ENCODE results near the gene VAV3. TPM values are rescaled to one million over a fixed set of nuclear protein-coding genes. Genes with fewer than 3 reads are reported as not detected.

The VAV3 gene
- total and polyA plus RNA-seq, 2 experiments from 2014 or later: under 0.01 to 0.24 TPM

GRCh38 chr1:107529511-107530149 is 435.4 kb downstream of the VAV3 start:
- Histone ChIP-seq H3K36me3 (ENCODE audit: low read depth) (no peaks in the 10 kb centered on the region), H3K9ac (0 out of 2 replicates have a peak overlapping the region, but pooled peaks have one; percentile 12), H3K4me2 (ENCODE audit: unreplicated experiment) (no peak overlapping the region), H2AFZ (no peak overlapping the region), H3K27me3 (replicated peaks; ENCODE audit: insufficient read depth) (no peaks in the 10 kb centered on the region), H3K9me2 (ENCODE audit: insufficient read depth) (no peaks in the 10 kb centered on the region), H3F3A (ENCODE audit: insufficient read depth) (peaks cover 14% of the 10 kb centered on the region; the same call in 1 of the 2 replicates), H3K4me3 (no peak overlapping the region), H4K20me1 (ENCODE audit: insufficient read depth) (no peaks in the 10 kb centered on the region), H3K79me2 (ENCODE audit: insufficient read depth) (no peaks in the 10 kb centered on the region), H3K27ac (peak overlapping the region; percentile 67), H3K4me1 (ENCODE audit: insufficient read depth) (peaks cover 32% of the 10 kb centered on the region), H3K9me3 (ENCODE audit: low read depth) (no peaks in the 10 kb centered on the region)
- WGBS, 2 experiments (ENCODE audit: low coverage in 1 of 2, low lambda C conversion rate in 2 of 2, missing lambda C conversion rate in 2 of 2): 12 to 18% methylated on average over 6 of the region's 6 CpGs
- DNase-seq: peak; percentile 78
- in situ Hi-C loops (cut with MboI): loop anchor here (25.0 kb wide), 1 partner anchor 208 kb away; no protein-coding TSS in a partner anchor
- TF ChIP-seq EZH2 (IDR thresholded peaks at IDR 0.05; ENCODE audit: insufficient read depth, poor library complexity, severe bottlenecking): no peak
- TF ChIP-seq EZH2phosphoT487 (IDR thresholded peaks at IDR 0.05; ENCODE audit: insufficient read depth, low read depth): no peak

GRCh38 chr1:107526524-107527198 is 438.3 kb downstream of the VAV3 start:
- in situ Hi-C loops (cut with MboI): loop anchor here (25.0 kb wide), 1 partner anchor 211 kb away; no protein-coding TSS in a partner anchor
- Histone ChIP-seq H2AFZ (no peak overlapping the region), H3K9me3 (ENCODE audit: low read depth) (no peaks in the 10 kb centered on the region), H3K9ac (no peak overlapping the region), H3K9me2 (ENCODE audit: insufficient read depth) (no peaks in the 10 kb centered on the region), H3K4me3 (no peak overlapping the region), H3K4me1 (ENCODE audit: insufficient read depth) (peaks cover 29% of the 10 kb centered on the region), H4K20me1 (ENCODE audit: insufficient read depth) (no peaks in the 10 kb centered on the region), H3K27ac (no peak overlapping the region), H3K4me2 (ENCODE audit: unreplicated experiment) (no peak overlapping the region), H3K27me3 (replicated peaks; ENCODE audit: insufficient read depth) (no peaks in the 10 kb centered on the region), H3K36me3 (ENCODE audit: low read depth) (no peaks in the 10 kb centered on the region), H3K79me2 (ENCODE audit: insufficient read depth) (no peaks in the 10 kb centered on the region), H3F3A (ENCODE audit: insufficient read depth) (peaks cover 14% of the 10 kb centered on the region; the same call in 1 of the 2 replicates)
- no peak for DNase-seq
- 79 to 80% methylated on average over 2 of the region's 2 CpGs for WGBS, 2 experiments (ENCODE audit: low coverage in 1 of 2, low lambda C conversion rate in 2 of 2, missing lambda C conversion rate in 2 of 2)
- TF ChIP-seq EZH2phosphoT487 (IDR thresholded peaks at IDR 0.05; ENCODE audit: insufficient read depth, low read depth): no peak
- no peak for TF ChIP-seq EZH2 (IDR thresholded peaks at IDR 0.05; ENCODE audit: insufficient read depth, poor library complexity, severe bottlenecking)

GRCh38 chr1:107525961-107526360 is 439.0 kb downstream of the VAV3 start:
- Histone ChIP-seq H4K20me1 (ENCODE audit: insufficient read depth) (no peaks in the 10 kb centered on the region), H3K4me1 (ENCODE audit: insufficient read depth) (peaks cover 25% of the 10 kb centered on the region), H3K36me3 (ENCODE audit: low read depth) (no peaks in the 10 kb centered on the region), H3K9me3 (ENCODE audit: low read depth) (no peaks in the 10 kb centered on the region), H3K9me2 (ENCODE audit: insufficient read depth) (no peaks in the 10 kb centered on the region), H3K79me2 (ENCODE audit: insufficient read depth) (no peaks in the 10 kb centered on the region), H3K4me2 (ENCODE audit: unreplicated experiment) (no peak overlapping the region), H3K27me3 (replicated peaks; ENCODE audit: insufficient read depth) (no peaks in the 10 kb centered on the region), H3F3A (ENCODE audit: insufficient read depth) (peaks cover 14% of the 10 kb centered on the region; the same call in 1 of the 2 replicates), H3K9ac (no peak overlapping the region), H3K27ac (no peak overlapping the region), H3K4me3 (no peak overlapping the region), H2AFZ (no peak overlapping the region)
- 80 to 83% methylated on average over 2 of the region's 2 CpGs for WGBS, 2 experiments (ENCODE audit: low coverage in 1 of 2, low lambda C conversion rate in 2 of 2, missing lambda C conversion rate in 2 of 2)
- DNase-seq: no peak
- in situ Hi-C loops (cut with MboI): loop anchor here (25.0 kb wide), 1 partner anchor 211 kb away; no protein-coding TSS in a partner anchor
- TF ChIP-seq EZH2phosphoT487 (IDR thresholded peaks at IDR 0.05; ENCODE audit: insufficient read depth, low read depth) (no peak), EZH2 (IDR thresholded peaks at IDR 0.05; ENCODE audit: insufficient read depth, poor library complexity, severe bottlenecking) (no peak)

GRCh38 chr1:107525145-107525544 is 439.8 kb downstream of the VAV3 start:
- in situ Hi-C loops (cut with MboI): loop anchor here (25.0 kb wide), 1 partner anchor 212 kb away; no protein-coding TSS in a partner anchor
- Histone ChIP-seq H3K9me3 (ENCODE audit: low read depth) (no peaks in the 10 kb centered on the region), H3K9me2 (ENCODE audit: insufficient read depth) (no peaks in the 10 kb centered on the region)

More at GRCh38 chr1:107525145-107525544, 439.8 kb downstream of the VAV3 start:
- Histone ChIP-seq H4K20me1 (ENCODE audit: insufficient read depth) (no peaks in the 10 kb centered on the region), H2AFZ (no peak overlapping the region), H3K4me1 (ENCODE audit: insufficient read depth) (peaks cover 17% of the 10 kb centered on the region), H3K9ac (no peak overlapping the region), H3K27me3 (replicated peaks; ENCODE audit: insufficient read depth) (no peaks in the 10 kb centered on the region), H3K27ac (no peak overlapping the region), H3F3A (ENCODE audit: insufficient read depth) (peaks cover 11% of the 10 kb centered on the region; the same call in 1 of the 2 replicates), H3K4me2 (ENCODE audit: unreplicated experiment) (peak overlapping the region; percentile 28), H3K79me2 (ENCODE audit: insufficient read depth) (no peaks in the 10 kb centered on the region), H3K36me3 (ENCODE audit: low read depth) (no peaks in the 10 kb centered on the region), H3K4me3 (no peak overlapping the region)
- peak; percentile 63 for DNase-seq
- WGBS, 2 experiments (ENCODE audit: low coverage in 1 of 2, low lambda C conversion rate in 2 of 2, missing lambda C conversion rate in 2 of 2): 94 to 95% methylated on average over 1 of the region's 1 CpG
- no peak for TF ChIP-seq EZH2phosphoT487 (IDR thresholded peaks at IDR 0.05; ENCODE audit: insufficient read depth, low read depth)
- TF ChIP-seq EZH2 (IDR thresholded peaks at IDR 0.05; ENCODE audit: insufficient read depth, poor library complexity, severe bottlenecking): no peak
